Measurements from ENCODE around the gene ANXA11. TPM values are rescaled to one million over a fixed set of nuclear protein-coding genes. Genes with fewer than 3 reads are reported as not detected.

ANXA11 gene
- total and polyA plus RNA-seq, 4 experiments from 2014 or later: 173 to 342 (median 207) TPM

GRCh38 chr10:80167471-80168161, 37.7 kb downstream of the ANXA11 start:
- intact Hi-C loops (cut with micrococcal nuclease): loop anchor here (5.0 kb wide), 1 partner anchor 35 kb away; no protein-coding TSS in a partner anchor
- H3K36me3 Mint-ChIP-seq: peaks cover 32 to 77% of the 10 kb centered on the region in 2 donors
- Histone ChIP-seq H3K27ac (ENCODE audit: low read depth, low read length) (no peak overlapping the region), H3K36me3 (ENCODE audit: insufficient read depth, low read length) (peaks cover 79% of the 10 kb centered on the region), H3K4me1 (ENCODE audit: insufficient read depth, low read length) (peaks cover 3% of the 10 kb centered on the region), H3K4me3 (ENCODE audit: low read length in 2 of 2) (no peak overlapping the region), H3K9me3 (ENCODE audit: control insufficient read depth in 1 of 2, low read length in 2 of 2) (no peaks in the 10 kb centered on the region), H3K27me3 (ENCODE audit: insufficient read depth, low read length) (no peaks in the 10 kb centered on the region)
- H3K27ac Mint-ChIP-seq: peak overlapping the region in 3 of 7 donors; percentile 36 to 73 (median 72)
- DNase-seq: no peak
- H3K4me1 Mint-ChIP-seq: peaks cover 9 to 13% (median 11%) of the 10 kb centered on the region in 4 donors
- POLR2A ChIA-PET (ENCODE audit: partially characterized antibody): no interaction called here
- H3K4me3 Mint-ChIP-seq: no peak overlapping the region
- CTCF ChIA-PET (ENCODE audit: partially characterized antibody): interaction anchor here (1.2 to 2.0 kb wide), 4 partner anchors 9 to 54 kb away, joined by 3 to 10 read pairs (median 4); no protein-coding TSS in a partner anchor
- H3K27me3 Mint-ChIP-seq: no peaks in the 10 kb centered on the region
- H3K9me3 Mint-ChIP-seq: no peaks in the 10 kb centered on the region

GRCh38 chr10:80166581-80167470, 38.5 kb downstream of the ANXA11 start:
- no peaks in the 10 kb centered on the region for H3K4me1 ChIP-seq (ENCODE audit: insufficient read depth, low read length)
- Mint-ChIP-seq H3K4me1 (peaks cover 7 to 13% (median 10%) of the 10 kb centered on the region in 4 donors), H3K36me3 (peaks cover 38 to 77% of the 10 kb centered on the region in 2 donors), H3K27ac (peak overlapping the region in 4 of 7 donors; percentile 11 to 67 (median 44)), H3K27me3 (no peaks in the 10 kb centered on the region), H3K4me3 (no peak overlapping the region), H3K9me3 (no peaks in the 10 kb centered on the region)
- intact Hi-C loops (cut with micrococcal nuclease): loop anchor here (5.0 kb wide), 1 partner anchor 35 kb away; no protein-coding TSS in a partner anchor
- H3K27me3 ChIP-seq (ENCODE audit: insufficient read depth, low read length): no peaks in the 10 kb centered on the region
- no peak overlapping the region for H3K27ac ChIP-seq (ENCODE audit: low read depth, low read length)
- ChIA-PET POLR2A (ENCODE audit: partially characterized antibody) (no interaction called here), CTCF (ENCODE audit: partially characterized antibody) (interaction anchor here (1.0 to 2.0 kb wide), 4 partner anchors 23 to 56 kb away, joined by 3 to 10 read pairs (median 4); no protein-coding TSS in a partner anchor)
- H3K9me3 ChIP-seq (ENCODE audit: control insufficient read depth in 1 of 2, low read length in 2 of 2): no peaks in the 10 kb centered on the region
- no peak overlapping the region for H3K4me3 ChIP-seq (ENCODE audit: low read length in 2 of 2)
- peaks cover 82% of the 10 kb centered on the region for H3K36me3 ChIP-seq (ENCODE audit: insufficient read depth, low read length)
- DNase-seq: no peak

DNA sequence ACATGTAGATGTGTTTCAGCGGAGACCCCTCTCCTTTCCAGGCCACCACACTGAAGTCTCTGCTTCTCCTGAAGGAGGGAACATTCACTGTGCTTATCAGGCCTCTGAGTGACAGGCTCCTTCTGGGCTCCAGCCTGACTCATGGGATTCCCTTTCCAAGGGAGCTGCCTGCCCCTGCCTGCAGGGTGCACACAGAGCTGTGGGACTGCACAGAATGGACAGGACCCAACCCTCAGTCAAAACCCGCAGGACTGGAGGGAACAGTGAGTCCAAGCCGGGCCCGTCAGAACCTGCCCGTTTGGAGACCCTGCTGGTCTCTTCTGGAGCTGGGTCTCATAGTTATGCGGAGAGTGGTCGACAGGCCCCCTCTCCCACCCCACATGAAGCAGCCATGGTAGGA, 40.2 kb downstream of the ANXA11 start:
- Mint-ChIP-seq H3K36me3 (peaks cover 53 to 80% of the 10 kb centered on the region in 2 donors), H3K27ac (peak overlapping the region in 1 of 7 donors; percentile 47), H3K4me3 (no peak overlapping the region), H3K9me3 (no peaks in the 10 kb centered on the region), H3K27me3 (no peaks in the 10 kb centered on the region), H3K4me1 (peaks cover 5 to 20% (median 9%) of the 10 kb centered on the region in 4 donors)
- Histone ChIP-seq H3K9me3 (ENCODE audit: control insufficient read depth in 1 of 2, low read length in 2 of 2) (no peaks in the 10 kb centered on the region), H3K27me3 (ENCODE audit: insufficient read depth, low read length) (no peaks in the 10 kb centered on the region), H3K4me3 (ENCODE audit: low read length in 2 of 2) (no peak overlapping the region), H3K4me1 (ENCODE audit: insufficient read depth, low read length) (no peaks in the 10 kb centered on the region), H3K36me3 (ENCODE audit: insufficient read depth, low read length) (peaks cover 82% of the 10 kb centered on the region), H3K27ac (ENCODE audit: low read depth, low read length) (no peak overlapping the region)
- intact Hi-C loops (cut with micrococcal nuclease): loop anchor here (5.0 kb wide), 1 partner anchor 37 kb away; no protein-coding TSS in a partner anchor
- ChIA-PET POLR2A (ENCODE audit: partially characterized antibody) (interaction anchor here (1.4 kb wide), 1 partner anchor 39 kb away, joined by 3 read pairs; no protein-coding TSS in a partner anchor), CTCF (ENCODE audit: partially characterized antibody) (interaction anchor here (0.7 to 1.0 kb wide), 3 partner anchors 18 to 96 kb away, joined by 3 read pairs; no protein-coding TSS in a partner anchor)
- no peak for DNase-seq

- Histone ChIP-seq H3K9me3 (ENCODE audit: control insufficient read depth in 1 of 2, low read length in 2 of 2) (no peaks in the 10 kb centered on the region), H3K27ac (ENCODE audit: low read depth, low read length) (no peak overlapping the region), H3K4me3 (ENCODE audit: low read length in 2 of 2) (no peak overlapping the region), H3K4me1 (ENCODE audit: insufficient read depth, low read length) (no peaks in the 10 kb centered on the region), H3K36me3 (ENCODE audit: insufficient read depth, low read length) (peaks cover 82% of the 10 kb centered on the region), H3K27me3 (ENCODE audit: insufficient read depth, low read length) (no peaks in the 10 kb centered on the region)
- H3K27ac Mint-ChIP-seq: peak overlapping the region in 1 of 7 donors; percentile 22
- intact Hi-C loops (cut with micrococcal nuclease): no loop called here
- H3K9me3 Mint-ChIP-seq: no peaks in the 10 kb centered on the region
- H3K4me3 Mint-ChIP-seq: no peak overlapping the region
- ChIA-PET POLR2A (ENCODE audit: partially characterized antibody) (interaction anchor here (1.4 kb wide), 1 partner anchor 40 kb away, joined by 3 read pairs; no protein-coding TSS in a partner anchor), CTCF (ENCODE audit: partially characterized antibody) (no interaction called here)
- H3K4me1 Mint-ChIP-seq: peaks cover 1 to 22% (median 4%) of the 10 kb centered on the region in 4 donors
- no peaks in the 10 kb centered on the region for H3K27me3 Mint-ChIP-seq
- peaks cover 54 to 80% of the 10 kb centered on the region in 2 donors for H3K36me3 Mint-ChIP-seq
- no peak for DNase-seq
Observed at GRCh38 chr10:80164596-80164995, 40.7 kb downstream of the ANXA11 start.

GRCh38 chr10:80163741-80164341, 41.5 kb downstream of the ANXA11 start:
- CTCF ChIA-PET (ENCODE audit: partially characterized antibody): no interaction called here
- Mint-ChIP-seq H3K36me3 (peaks cover 61 to 83% of the 10 kb centered on the region in 2 donors), H3K4me1 (peaks cover 0 to 26% (median 2%) of the 10 kb centered on the region in 4 donors)

DNA sequence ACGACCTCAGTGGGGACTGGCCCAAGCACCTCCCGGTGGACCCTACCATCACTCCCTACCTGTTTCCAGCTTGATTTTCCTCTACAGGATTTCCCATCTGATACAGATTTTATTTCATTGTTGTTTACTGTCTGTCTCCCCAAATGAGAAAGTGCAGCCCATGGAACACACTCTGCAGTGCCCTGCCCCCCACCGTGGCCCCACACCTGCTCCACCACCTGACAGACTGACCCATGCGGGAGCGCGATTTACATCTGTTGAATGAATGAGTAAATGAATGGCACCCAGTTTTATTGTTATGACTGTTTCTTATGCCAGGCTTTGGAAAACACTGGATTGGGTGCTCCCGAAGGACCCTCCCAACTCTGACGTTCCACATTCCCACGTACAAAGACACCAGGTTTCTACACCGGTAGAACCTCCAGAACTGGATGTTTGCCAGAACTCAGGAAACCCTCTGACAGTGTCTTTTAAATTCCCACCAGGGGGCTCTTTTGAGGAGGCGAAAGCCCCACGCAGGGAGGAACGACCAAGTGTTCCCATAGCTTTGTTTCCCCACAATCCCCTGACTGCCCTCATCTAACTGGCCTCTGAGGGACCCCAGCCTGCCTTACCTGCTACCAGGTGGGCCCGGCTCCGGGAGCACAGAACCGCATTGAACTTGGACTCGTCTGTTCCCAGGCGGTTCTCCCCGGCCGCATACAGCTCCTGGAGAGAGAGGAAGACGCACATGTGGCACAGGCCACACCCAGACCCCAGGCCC, 43.8 kb downstream of the ANXA11 start:
- intact Hi-C loops (cut with micrococcal nuclease): no loop called here

More at GRCh38 chr10:80163741-80164341, 41.5 kb downstream of the ANXA11 start:
- H3K27me3 Mint-ChIP-seq: no peaks in the 10 kb centered on the region
- H3K4me3 Mint-ChIP-seq: no peak overlapping the region
- no peak overlapping the region for H3K27ac ChIP-seq (ENCODE audit: low read depth, low read length)
- H3K9me3 Mint-ChIP-seq: no peaks in the 10 kb centered on the region
- no peak for DNase-seq
- intact Hi-C loops (cut with micrococcal nuclease): no loop called here
- no peaks in the 10 kb centered on the region for H3K27me3 ChIP-seq (ENCODE audit: insufficient read depth, low read length)
- no peak overlapping the region for H3K4me3 ChIP-seq (ENCODE audit: low read length in 2 of 2)
- H3K36me3 ChIP-seq (ENCODE audit: insufficient read depth, low read length): peaks cover 84% of the 10 kb centered on the region
- H3K27ac Mint-ChIP-seq: peak overlapping the region in 2 of 7 donors; percentile 72 to 81
- H3K4me1 ChIP-seq (ENCODE audit: insufficient read depth, low read length): no peaks in the 10 kb centered on the region
- H3K9me3 ChIP-seq (ENCODE audit: control insufficient read depth in 1 of 2, low read length in 2 of 2): no peaks in the 10 kb centered on the region
- POLR2A ChIA-PET (ENCODE audit: partially characterized antibody): no interaction called here

More for the DNA sequence above, 43.8 kb downstream of the ANXA11 start:
- H3K27me3 ChIP-seq (ENCODE audit: insufficient read depth, low read length): no peaks in the 10 kb centered on the region
- no peaks in the 10 kb centered on the region for H3K9me3 ChIP-seq (ENCODE audit: control insufficient read depth in 1 of 2, low read length in 2 of 2)
- Mint-ChIP-seq H3K27ac (peak overlapping the region; percentile 15 to 78 (median 50)), H3K9me3 (no peaks in the 10 kb centered on the region), H3K4me3 (no peak overlapping the region), H3K4me1 (peaks cover 0 to 26% (median 2%) of the 10 kb centered on the region in 4 donors), H3K36me3 (peaks cover 82 to 93% of the 10 kb centered on the region in 2 donors), H3K27me3 (no peaks in the 10 kb centered on the region)
- H3K4me3 ChIP-seq (ENCODE audit: low read length in 2 of 2): no peak overlapping the region
- H3K27ac ChIP-seq (ENCODE audit: low read depth, low read length): no peak overlapping the region
- no peak for DNase-seq
- no peaks in the 10 kb centered on the region for H3K4me1 ChIP-seq (ENCODE audit: insufficient read depth, low read length)
- peaks cover 94% of the 10 kb centered on the region for H3K36me3 ChIP-seq (ENCODE audit: insufficient read depth, low read length)
- ChIA-PET POLR2A (ENCODE audit: partially characterized antibody) (interaction anchor here (1.0 to 4.0 kb wide), 3 partner anchors 22 to 43 kb away, joined by 3 to 15 read pairs (median 4); partner anchors contain the start of gene ANXA11), CTCF (ENCODE audit: partially characterized antibody) (interaction anchor here (0.8 to 1.3 kb wide), 5 partner anchors 10 to 60 kb away, joined by 3 to 5 read pairs (median 4); no protein-coding TSS in a partner anchor)

Data from CD4-positive, alpha-beta memory T cell (primary cell).